Fibroblast of lung (primary cell): Measurements from ENCODE around the gene SHFL. TPM values are rescaled to one million over a fixed set of nuclear protein-coding genes. Genes with fewer than 3 reads are reported as not detected.

Source experiments
- DNase-seq, 2 donors: peaks; one replicate each; pipeline versions ENCODE4 v3.0.0 to v3.0.0-alpha.2; 2010; ENCODE audit warnings: low read depth in 2 of 2
- H2AFZ ChIP-seq: 2 replicates; pipeline ENCODE4 v1.5.1; 2012; ENCODE audit warnings: low read length, control low read depth, inconsistent platforms
- H3K27ac ChIP-seq: 2 replicates; pipeline ENCODE4 v1.5.1; 2011; ENCODE audit warnings: low read length, control low read depth; ENCODE audit not compliant: insufficient read depth
- H3K27me3 ChIP-seq: 2 replicates; pipeline ENCODE4 v1.5.1; 2011; ENCODE audit warnings: mild to moderate bottlenecking, low read length; ENCODE audit not compliant: control insufficient read depth, insufficient read depth
- H3K36me3 ChIP-seq: 2 replicates; pipeline ENCODE4 v1.5.1; 2011; ENCODE audit warnings: low read length; ENCODE audit not compliant: control insufficient read depth, insufficient read depth
- H3K4me1 ChIP-seq: 2 replicates; pipeline ENCODE4 v1.5.1; 2011; ENCODE audit warnings: low read length; ENCODE audit not compliant: control insufficient read depth, insufficient read depth; ENCODE audit errors: extremely low read depth
- H3K4me2 ChIP-seq: 2 replicates; pipeline ENCODE4 v1.5.1; 2011; ENCODE audit warnings: low read length, control low read depth; ENCODE audit not compliant: insufficient read depth; ENCODE audit errors: extremely low read depth
- H3K4me3 ChIP-seq, 4 experiments: fragments of 200-600 bp in 1 of 4; sonication (generic) in 1 of 4; replicated peaks in 1 of 4; 2 replicates each; pipeline ENCODE4 v1.5.1; 2011 to 2016; ENCODE audit warnings: low read length in 4 of 4, low read depth in 3 of 4, mild to moderate bottlenecking in 3 of 4, control low read depth in 2 of 4, inconsistent platforms in 1 of 4, mixed read lengths in 1 of 4; ENCODE audit not compliant: insufficient read depth in 1 of 4; ENCODE audit errors: control extremely low read depth in 1 of 4
- H3K79me2 ChIP-seq: 2 replicates; pipeline ENCODE4 v1.5.1; 2012; ENCODE audit warnings: mild to moderate bottlenecking, low read length, inconsistent platforms; ENCODE audit not compliant: control insufficient read depth, insufficient read depth
- H3K9ac ChIP-seq: 2 replicates; pipeline ENCODE4 v1.5.1; 2011; ENCODE audit warnings: mild to moderate bottlenecking, low read length, control low read depth; ENCODE audit not compliant: insufficient read depth
- H3K9me3 ChIP-seq: 2 replicates; pipeline ENCODE4 v1.5.1; 2012; ENCODE audit warnings: low read depth, low read length; ENCODE audit not compliant: control insufficient read depth, insufficient read depth
- H4K20me1 ChIP-seq: 2 replicates; pipeline ENCODE4 v1.5.1; 2011; ENCODE audit warnings: low read length; ENCODE audit not compliant: control insufficient read depth, insufficient read depth; ENCODE audit errors: extremely low read depth
- EZH2 ChIP-seq: IDR thresholded peaks from 2 replicates; pipeline ENCODE4 v1.5.1; 2012; ENCODE audit warnings: low read length, control low read depth, mild to moderate bottlenecking; ENCODE audit errors: missing control alignments
- polyA minus RNA-seq: library from RNA; depleted of rRNA, polyadenylated mRNA; stranded (reverse); fragments of >200 nt; gene quantifications from 2 replicates; pipeline ENCODE4 v1.2.3, GENCODE V29; 2011; ENCODE audit warnings: low replicate concordance
- polyA plus RNA-seq, 2 donors: library from polyadenylated mRNA; depleted of rRNA in 1 of 2; stranded (reverse) in 1 of 2; unstranded in 1 of 2; fragments of >200 nt; gene quantifications; 2 replicates each; pipeline ENCODE4 v1.2.1, GENCODE V29; 2011 to 2012; ENCODE audit warnings: missing spikeins in 1 of 2
- total RNA-seq: library from RNA; depleted of rRNA; stranded (reverse); fragments of >200 nt; gene quantifications from 2 replicates; pipeline ENCODE4 v1.2.1, GENCODE V29; 2014
- TF ChIP-seq, protein P1 (sequence below), 2 donors: IDR thresholded peaks in 1 of 2; conservative IDR thresholded peaks in 1 of 2; 1 replicate in 1 of 2; 2 replicates in 1 of 2; pipeline ENCODE4 v1.5.1; 2011 to 2012; ENCODE audit warnings: low read length in 2 of 2, control low read depth in 1 of 2, inconsistent platforms in 1 of 2, low read depth in 1 of 2, mild to moderate bottlenecking in 1 of 2

Gene SHFL
- 25.7 and 29.4 TPM in 2 replicates for total RNA-seq
- 17.0 and 29.0 TPM in 2 replicates for polyA plus RNA-seq
- 20.6 and 28.2 TPM in 2 replicates for polyA plus RNA-seq (2012)
- 14.5 and 15.7 TPM in 2 replicates for polyA minus RNA-seq

DNA sequence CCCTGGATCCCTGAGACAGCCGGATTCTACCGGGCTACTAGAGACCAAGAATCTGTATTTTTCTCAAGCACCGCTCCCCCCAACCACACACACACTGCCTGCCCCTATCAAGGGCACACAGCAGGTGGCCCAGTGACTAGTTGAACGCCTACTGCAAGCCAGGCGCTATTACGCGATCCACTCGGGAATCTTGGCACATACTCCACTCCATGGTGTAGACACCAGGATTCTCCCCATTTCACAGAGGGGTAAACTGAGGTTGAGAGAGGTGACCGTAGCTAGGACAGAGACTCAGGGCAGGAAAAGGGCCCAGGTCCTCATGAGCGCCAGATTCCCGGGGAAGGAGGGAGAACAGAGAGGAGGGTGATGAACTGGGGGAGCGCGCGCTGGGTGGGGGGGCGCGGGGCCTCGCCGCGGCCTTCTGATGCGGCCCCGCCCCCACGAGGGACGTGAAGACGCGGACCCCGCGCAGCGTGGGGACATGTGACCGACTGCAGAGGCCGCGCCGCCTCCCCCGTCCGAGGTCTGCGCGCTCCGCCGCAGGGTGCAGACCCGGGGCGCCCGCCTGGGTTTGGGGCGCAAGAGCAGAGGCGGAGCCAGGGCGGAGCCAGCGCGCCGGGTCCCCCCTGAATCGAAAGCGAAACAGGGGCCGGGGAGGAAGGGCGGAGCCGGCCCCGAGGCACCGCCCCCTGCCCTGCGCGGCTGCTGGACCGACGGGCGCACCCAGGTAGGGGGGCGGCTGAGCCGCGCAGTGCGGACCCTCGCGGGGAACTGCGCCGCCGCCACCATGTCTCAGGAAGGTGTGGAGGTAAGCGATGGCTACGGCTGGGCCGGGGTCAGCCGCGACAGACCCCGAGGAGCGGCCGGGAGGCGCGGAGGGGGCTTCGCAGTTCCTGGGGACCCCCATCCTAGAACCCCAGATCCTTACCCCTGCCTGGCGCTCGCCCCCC, at the start of gene SHFL:
TSS of gene SHFL (plus strand) at position 677 of the 950 bp plus-strand sequence. CDS start at position 788, 111 bp downstream.
- H4K20me1 ChIP-seq, result no peaks in the 10 kb centered on the region
- no peaks in the 10 kb centered on the region for H3K9me3 ChIP-seq
- peak within 1 kb of the TSS; percentile 67 to 99 (median 77) for H3K4me3 ChIP-seq
- no peaks in the 10 kb centered on the region for H3K4me1 ChIP-seq
- H3K4me2 ChIP-seq, result peak within 1 kb of the TSS; percentile 69
- H3K27me3 ChIP-seq, result no peaks in the 10 kb centered on the region
- no peaks in the 10 kb centered on the region for H3K79me2 ChIP-seq
- peak within 1 kb of the TSS; percentile 49 for H3K27ac ChIP-seq
- H3K9ac ChIP-seq, result peak within 1 kb of the TSS; percentile 60
- peak; percentile 43 to 58 for DNase-seq
- H2AFZ ChIP-seq, result peak within 1 kb of the TSS; percentile 54
- TF ChIP-seq EZH2, result no peak
- TF ChIP-seq, protein P1, sequence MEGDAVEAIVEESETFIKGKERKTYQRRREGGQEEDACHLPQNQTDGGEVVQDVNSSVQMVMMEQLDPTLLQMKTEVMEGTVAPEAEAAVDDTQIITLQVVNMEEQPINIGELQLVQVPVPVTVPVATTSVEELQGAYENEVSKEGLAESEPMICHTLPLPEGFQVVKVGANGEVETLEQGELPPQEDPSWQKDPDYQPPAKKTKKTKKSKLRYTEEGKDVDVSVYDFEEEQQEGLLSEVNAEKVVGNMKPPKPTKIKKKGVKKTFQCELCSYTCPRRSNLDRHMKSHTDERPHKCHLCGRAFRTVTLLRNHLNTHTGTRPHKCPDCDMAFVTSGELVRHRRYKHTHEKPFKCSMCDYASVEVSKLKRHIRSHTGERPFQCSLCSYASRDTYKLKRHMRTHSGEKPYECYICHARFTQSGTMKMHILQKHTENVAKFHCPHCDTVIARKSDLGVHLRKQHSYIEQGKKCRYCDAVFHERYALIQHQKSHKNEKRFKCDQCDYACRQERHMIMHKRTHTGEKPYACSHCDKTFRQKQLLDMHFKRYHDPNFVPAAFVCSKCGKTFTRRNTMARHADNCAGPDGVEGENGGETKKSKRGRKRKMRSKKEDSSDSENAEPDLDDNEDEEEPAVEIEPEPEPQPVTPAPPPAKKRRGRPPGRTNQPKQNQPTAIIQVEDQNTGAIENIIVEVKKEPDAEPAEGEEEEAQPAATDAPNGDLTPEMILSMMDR (conservative IDR thresholded peaks at IDR 0.05 in 1 of 2, IDR thresholded peaks at IDR 0.05 in 1 of 2; ENCODE audit: low read depth in 1 of 2, low read length in 2 of 2), result no peak
- H3K36me3 ChIP-seq, result peaks cover 6% of the 10 kb centered on the region

DNA sequence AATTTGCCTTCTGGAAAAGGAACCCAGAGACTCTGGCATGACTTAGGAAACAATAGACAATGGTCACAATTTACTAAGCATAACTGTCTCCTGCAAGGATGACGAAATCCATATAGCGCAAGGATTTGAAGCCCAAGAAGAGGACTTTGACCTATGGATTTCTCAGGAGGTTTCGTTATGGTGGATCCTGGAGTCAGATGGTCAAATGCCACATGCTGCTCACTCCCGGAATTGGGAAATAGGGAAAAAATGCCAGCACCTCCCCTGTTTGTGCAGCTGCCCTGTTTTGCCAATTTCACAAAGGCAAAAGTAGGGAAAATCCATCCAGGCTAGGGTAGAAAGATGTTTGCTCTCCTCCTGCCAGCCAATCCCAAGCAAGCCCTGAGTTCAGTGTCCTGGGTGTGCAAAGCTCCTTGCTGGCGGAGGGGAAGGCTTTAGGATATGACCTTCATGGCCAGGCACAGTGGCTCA, 49.5 kb upstream of the SHFL start:
- Histone ChIP-seq H3K9me3 (no peaks in the 10 kb centered on the region), H3K4me2 (no peak overlapping the region), H2AFZ (no peak overlapping the region), H3K36me3 (no peaks in the 10 kb centered on the region), H3K27me3 (peaks cover 25% of the 10 kb centered on the region), H3K79me2 (no peaks in the 10 kb centered on the region), H4K20me1 (no peaks in the 10 kb centered on the region), H3K4me1 (no peaks in the 10 kb centered on the region), H3K9ac (no peak overlapping the region), H3K4me3 (no peak overlapping the region), H3K27ac (no peak overlapping the region)
- TF ChIP-seq EZH2, result no peak
- TF ChIP-seq, protein P1 (conservative IDR thresholded peaks at IDR 0.05 in 1 of 2, IDR thresholded peaks at IDR 0.05 in 1 of 2; ENCODE audit: low read depth in 1 of 2, low read length in 2 of 2), result no peak
- no peak for DNase-seq

DNA sequence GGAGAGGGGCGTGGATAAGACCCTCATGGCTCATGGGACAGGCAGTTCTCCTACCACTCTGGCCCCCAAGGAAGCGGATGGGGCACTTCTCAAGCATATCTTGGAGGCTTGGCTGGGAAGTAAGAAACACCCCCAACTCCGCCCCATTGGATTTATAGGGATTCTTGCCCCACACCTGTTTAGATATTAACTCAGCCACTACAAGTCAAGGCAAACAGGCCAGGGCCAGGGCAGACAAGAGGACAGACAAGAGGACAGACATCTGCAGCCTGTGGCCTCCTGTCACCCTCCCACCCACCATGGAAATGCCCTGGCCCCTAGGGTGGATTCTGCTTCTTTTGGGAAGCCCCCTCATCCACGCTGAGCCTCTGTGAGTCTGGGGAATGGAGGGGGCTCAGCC, 48.8 kb upstream of the SHFL start:
- H3K4me1 ChIP-seq, result no peaks in the 10 kb centered on the region
- H3K9ac ChIP-seq, result no peak overlapping the region
- TF ChIP-seq, protein P1 (conservative IDR thresholded peaks at IDR 0.05 in 1 of 2, IDR thresholded peaks at IDR 0.05 in 1 of 2; ENCODE audit: low read depth in 1 of 2, low read length in 2 of 2), result no peak
- TF ChIP-seq EZH2, result no peak
- no peak overlapping the region for H3K27ac ChIP-seq
- no peak for DNase-seq
- H4K20me1 ChIP-seq, result no peaks in the 10 kb centered on the region
- H2AFZ ChIP-seq, result no peak overlapping the region
- H3K4me2 ChIP-seq, result no peak overlapping the region
- no peak overlapping the region for H3K4me3 ChIP-seq
- H3K27me3 ChIP-seq, result peaks cover 22% of the 10 kb centered on the region
- no peaks in the 10 kb centered on the region for H3K79me2 ChIP-seq
- no peaks in the 10 kb centered on the region for H3K9me3 ChIP-seq
- no peaks in the 10 kb centered on the region for H3K36me3 ChIP-seq
